Hepatocyte (in vitro differentiated cells): ENCODE results near the gene TLCD3B.

Experiments
- CTCF ChIP-seq: fragments of 200-600 bp; sonication (generic); IDR thresholded peaks from 2 replicates; pipeline ENCODE4 v1.5.1; 2016; ENCODE audit warnings: antibody characterized with exemption, mild to moderate bottlenecking; ENCODE audit not compliant: poor library complexity
- EZH2 ChIP-seq: fragments of 200-600 bp; sonication (generic); IDR thresholded peaks from 2 replicates; pipeline ENCODE4 v1.6.1; 2016; ENCODE audit warnings: antibody characterized with exemption, mild to moderate bottlenecking, borderline replicate concordance
- EZH2phosphoT487 ChIP-seq: fragments of 200-600 bp; sonication (generic); IDR thresholded peaks from one replicate; pipeline ENCODE4 v1.6.1; 2018; ENCODE audit warnings: antibody characterized with exemption, mild to moderate bottlenecking, low read depth, moderate library complexity; ENCODE audit not compliant: unreplicated experiment, severe bottlenecking

- TF ChIP-seq CTCF (no peak), EZH2 (no peak), EZH2phosphoT487 (no peak)
These were observed 25.0 kb downstream of the TLCD3B start for GRCh38 chr16:30006095-30006473.
